ENCODE results near the gene TMEFF2. TPM values are rescaled to one million over a fixed set of nuclear protein-coding genes. Genes with fewer than 3 reads are reported as not detected.

TMEFF2 gene
- polyA plus RNA-seq, 1 of the 3 experiments (the other 2 are of a cell fraction) = 5.4 TPM

DNA sequence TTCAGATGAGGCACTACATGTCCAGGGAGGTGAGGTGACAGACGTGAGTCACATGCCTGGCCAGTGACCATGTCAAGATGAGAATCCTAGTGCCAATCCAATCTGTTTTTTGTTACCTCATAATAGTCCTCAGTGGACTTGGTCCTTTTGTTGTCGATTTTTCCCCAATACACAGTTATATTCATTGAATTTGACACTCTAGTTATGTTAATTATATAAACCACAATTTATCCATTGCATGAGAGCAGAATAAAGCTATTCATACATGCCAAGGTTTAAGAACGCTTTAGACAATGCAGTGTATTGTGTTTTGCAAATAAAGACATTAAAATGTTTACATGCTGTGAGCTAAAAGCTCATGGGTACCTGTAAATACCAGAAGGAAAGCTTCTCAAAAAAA is 21.6 kb upstream of the TMEFF2 start:
- Histone ChIP-seq H4K20me1 (ENCODE audit: insufficient read depth) (no peaks in the 10 kb centered on the region), H3K27ac (ENCODE audit: low read depth in 2 of 2, low read length in 1 of 2) (no peak overlapping the region), H3K9me3 (no peaks in the 10 kb centered on the region), H3K79me2 (ENCODE audit: insufficient read depth) (no peaks in the 10 kb centered on the region), H3K27me3 (ENCODE audit: insufficient read depth) (no peaks in the 10 kb centered on the region), H2AFZ (ENCODE audit: low read depth) (no peak overlapping the region), H3K9ac (no peak overlapping the region), H3K4me3 (ENCODE audit: low read depth in 2 of 2, low read length in 1 of 2) (no peak overlapping the region), H3F3A (replicated peaks; ENCODE audit: insufficient read depth) (no peaks in the 10 kb centered on the region), H3K9me2 (no peaks in the 10 kb centered on the region), H3K4me2 (no peak overlapping the region), H3K4me1 (ENCODE audit: control insufficient read depth in 1 of 2, insufficient read depth in 2 of 2, low read depth in 1 of 2, low read length in 1 of 2) (no peaks in the 10 kb centered on the region), H3K36me3 (replicated peaks in 1 of 2; ENCODE audit: control insufficient read depth in 1 of 2, insufficient read depth in 2 of 2, low read length in 1 of 2) (no peaks in the 10 kb centered on the region)
- DNase-seq = no peak
- TF ChIP-seq NRF1 (IDR thresholded peaks at IDR 0.05; ENCODE audit: low read depth, low read length) (no peak), JUND (IDR thresholded peaks at IDR 0.05) (no peak), RFX5 (IDR thresholded peaks at IDR 0.05; ENCODE audit: low read length) (no peak), RXRA (IDR thresholded peaks at IDR 0.05; ENCODE audit: borderline replicate concordance, low read depth) (no peak), FOXJ3 (CRISPR knock-in tag; IDR thresholded peaks at IDR 0.05) (no peak), GABPA (IDR thresholded peaks at IDR 0.05; ENCODE audit: low read depth) (no peak), SMC3 (IDR thresholded peaks at IDR 0.05; ENCODE audit: low read depth, low read length) (no peak), ELF1 (IDR thresholded peaks at IDR 0.05) (no peak), FOXM1 (IDR thresholded peaks at IDR 0.05; ENCODE audit: low read depth) (no peak), MEF2A (IDR thresholded peaks at IDR 0.05; ENCODE audit: borderline replicate concordance, low read depth) (no peak), YY1 (IDR thresholded peaks at IDR 0.05; ENCODE audit: low read depth) (no peak), NFIC (IDR thresholded peaks at IDR 0.05; ENCODE audit: borderline replicate concordance) (no peak)
- TF ChIP-seq, protein P1, sequence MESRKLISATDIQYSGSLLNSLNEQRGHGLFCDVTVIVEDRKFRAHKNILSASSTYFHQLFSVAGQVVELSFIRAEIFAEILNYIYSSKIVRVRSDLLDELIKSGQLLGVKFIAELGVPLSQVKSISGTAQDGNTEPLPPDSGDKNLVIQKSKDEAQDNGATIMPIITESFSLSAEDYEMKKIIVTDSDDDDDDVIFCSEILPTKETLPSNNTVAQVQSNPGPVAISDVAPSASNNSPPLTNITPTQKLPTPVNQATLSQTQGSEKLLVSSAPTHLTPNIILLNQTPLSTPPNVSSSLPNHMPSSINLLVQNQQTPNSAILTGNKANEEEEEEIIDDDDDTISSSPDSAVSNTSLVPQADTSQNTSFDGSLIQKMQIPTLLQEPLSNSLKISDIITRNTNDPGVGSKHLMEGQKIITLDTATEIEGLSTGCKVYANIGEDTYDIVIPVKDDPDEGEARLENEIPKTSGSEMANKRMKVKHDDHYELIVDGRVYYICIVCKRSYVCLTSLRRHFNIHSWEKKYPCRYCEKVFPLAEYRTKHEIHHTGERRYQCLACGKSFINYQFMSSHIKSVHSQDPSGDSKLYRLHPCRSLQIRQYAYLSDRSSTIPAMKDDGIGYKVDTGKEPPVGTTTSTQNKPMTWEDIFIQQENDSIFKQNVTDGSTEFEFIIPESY (IDR thresholded peaks at IDR 0.05; ENCODE audit: borderline replicate concordance, low read depth) = no peak
- TF ChIP-seq, protein P2, sequence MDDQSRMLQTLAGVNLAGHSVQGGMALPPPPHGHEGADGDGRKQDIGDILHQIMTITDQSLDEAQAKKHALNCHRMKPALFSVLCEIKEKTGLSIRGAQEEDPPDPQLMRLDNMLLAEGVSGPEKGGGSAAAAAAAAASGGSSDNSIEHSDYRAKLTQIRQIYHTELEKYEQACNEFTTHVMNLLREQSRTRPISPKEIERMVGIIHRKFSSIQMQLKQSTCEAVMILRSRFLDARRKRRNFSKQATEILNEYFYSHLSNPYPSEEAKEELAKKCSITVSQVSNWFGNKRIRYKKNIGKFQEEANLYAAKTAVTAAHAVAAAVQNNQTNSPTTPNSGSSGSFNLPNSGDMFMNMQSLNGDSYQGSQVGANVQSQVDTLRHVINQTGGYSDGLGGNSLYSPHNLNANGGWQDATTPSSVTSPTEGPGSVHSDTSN (IDR thresholded peaks at IDR 0.05) = no peak
- TF ChIP-seq, protein P3, sequence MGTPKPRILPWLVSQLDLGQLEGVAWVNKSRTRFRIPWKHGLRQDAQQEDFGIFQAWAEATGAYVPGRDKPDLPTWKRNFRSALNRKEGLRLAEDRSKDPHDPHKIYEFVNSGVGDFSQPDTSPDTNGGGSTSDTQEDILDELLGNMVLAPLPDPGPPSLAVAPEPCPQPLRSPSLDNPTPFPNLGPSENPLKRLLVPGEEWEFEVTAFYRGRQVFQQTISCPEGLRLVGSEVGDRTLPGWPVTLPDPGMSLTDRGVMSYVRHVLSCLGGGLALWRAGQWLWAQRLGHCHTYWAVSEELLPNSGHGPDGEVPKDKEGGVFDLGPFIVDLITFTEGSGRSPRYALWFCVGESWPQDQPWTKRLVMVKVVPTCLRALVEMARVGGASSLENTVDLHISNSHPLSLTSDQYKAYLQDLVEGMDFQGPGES (IDR thresholded peaks at IDR 0.05; ENCODE audit: low read depth, low read length) = no peak
- TF ChIP-seq, protein P4, sequence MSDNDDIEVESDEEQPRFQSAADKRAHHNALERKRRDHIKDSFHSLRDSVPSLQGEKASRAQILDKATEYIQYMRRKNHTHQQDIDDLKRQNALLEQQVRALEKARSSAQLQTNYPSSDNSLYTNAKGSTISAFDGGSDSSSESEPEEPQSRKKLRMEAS (IDR thresholded peaks at IDR 0.05; ENCODE audit: low read depth) = no peak
- TF ChIP-seq, protein P5, sequence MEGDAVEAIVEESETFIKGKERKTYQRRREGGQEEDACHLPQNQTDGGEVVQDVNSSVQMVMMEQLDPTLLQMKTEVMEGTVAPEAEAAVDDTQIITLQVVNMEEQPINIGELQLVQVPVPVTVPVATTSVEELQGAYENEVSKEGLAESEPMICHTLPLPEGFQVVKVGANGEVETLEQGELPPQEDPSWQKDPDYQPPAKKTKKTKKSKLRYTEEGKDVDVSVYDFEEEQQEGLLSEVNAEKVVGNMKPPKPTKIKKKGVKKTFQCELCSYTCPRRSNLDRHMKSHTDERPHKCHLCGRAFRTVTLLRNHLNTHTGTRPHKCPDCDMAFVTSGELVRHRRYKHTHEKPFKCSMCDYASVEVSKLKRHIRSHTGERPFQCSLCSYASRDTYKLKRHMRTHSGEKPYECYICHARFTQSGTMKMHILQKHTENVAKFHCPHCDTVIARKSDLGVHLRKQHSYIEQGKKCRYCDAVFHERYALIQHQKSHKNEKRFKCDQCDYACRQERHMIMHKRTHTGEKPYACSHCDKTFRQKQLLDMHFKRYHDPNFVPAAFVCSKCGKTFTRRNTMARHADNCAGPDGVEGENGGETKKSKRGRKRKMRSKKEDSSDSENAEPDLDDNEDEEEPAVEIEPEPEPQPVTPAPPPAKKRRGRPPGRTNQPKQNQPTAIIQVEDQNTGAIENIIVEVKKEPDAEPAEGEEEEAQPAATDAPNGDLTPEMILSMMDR (IDR thresholded peaks at IDR 0.05) = no peak
- POLR2A ChIA-PET = no interaction called here
- whole genome bisulfite sequencing (ENCODE audit: low lambda C conversion rate) = 73% methylated on average over 3 of the region's 3 CpGs
- CTCF ChIA-PET = no interaction called here
